Heart right ventricle (tissue), 16 donors: ENCODE measurements around the gene HPCA. TPM values are rescaled to one million over a fixed set of nuclear protein-coding genes. Genes with fewer than 3 reads are reported as not detected.

Experiments
- ATAC-seq, 8 donors: fragments of 200-7000 bp; cut with Tn5 transposase; one replicate each; pipeline ENCODE4 v1.9.1; 2020; ENCODE audit warnings: mild to moderate bottlenecking in 8 of 8, moderate library complexity in 8 of 8, moderate number of reproducible peaks in 1 of 8
- DNase-seq, 2 donors: peaks; one replicate each; pipeline ENCODE4 v3.0.0-alpha.2; 2020
- H3K27ac ChIP-seq, 10 donors: fragments of 200-600 bp; sonication (generic) in 2 of 10; one replicate each; pipeline versions ENCODE4 v1.5.0 to v1.8.0; 2020 to 2022; ENCODE audit warnings: mild to moderate bottlenecking in 3 of 10
- H3K27me3 ChIP-seq, 7 donors: fragments of 200-600 bp; one replicate each; pipeline ENCODE4 v1.8.0; 2021 to 2022; ENCODE audit warnings: mild to moderate bottlenecking in 2 of 7
- H3K36me3 ChIP-seq, 9 donors: fragments of 200-600 bp; sonication (generic) in 1 of 9; one replicate each; pipeline versions ENCODE4 v1.5.0 to v1.8.0; 2020 to 2022; ENCODE audit warnings: mild to moderate bottlenecking in 2 of 9
- H3K4me1 ChIP-seq, 9 donors: fragments of 200-600 bp; sonication (generic) in 1 of 9; one replicate each; pipeline versions ENCODE4 v1.5.0 to v1.8.0; 2020 to 2022; ENCODE audit warnings: mild to moderate bottlenecking in 4 of 9
- H3K4me3 ChIP-seq, 10 donors: fragments of 200-600 bp; sonication (generic) in 2 of 10; one replicate each; pipeline versions ENCODE4 v1.5.0 to v1.8.0; 2020 to 2022; ENCODE audit warnings: mild to moderate bottlenecking in 7 of 10, moderate library complexity in 2 of 10
- H3K9me3 ChIP-seq, 11 donors: fragments of 200-600 bp in 10 of 11; sonication (generic) in 2 of 11; one replicate each; pipeline versions ENCODE4 v1.5.0 to v1.8.0; 2013 to 2022; ENCODE audit warnings: mild to moderate bottlenecking in 2 of 11, control low read depth in 1 of 11, moderate library complexity in 1 of 11
- CTCF ChIP-seq, 9 donors: fragments of 200-600 bp; sonication (generic) in 2 of 9; IDR thresholded peaks; one replicate each; pipeline versions ENCODE4 v1.5.0 to v1.8.0; 2021 to 2022; ENCODE audit warnings: antibody characterized with exemption in 9 of 9, mild to moderate bottlenecking in 5 of 9, moderate library complexity in 1 of 9
- WGBS, 2 donors: extraction: QIAGEN DNeasy Blood & Tissue Kit; methylation state at CpG; one replicate each; pipeline ENCODE4 v1.1.7; 2013; ENCODE audit warnings: inconsistent platforms in 1 of 2; 5-methylcytosine and 5-hydroxymethylcytosine counted together
- intact Hi-C, 10 donors: fragments of 100-400 bp; cut with DNase I; formaldehyde crosslinking; loops; one replicate each; pipeline versions ENCODE4 v1.11.1 to v1.14.2; 2022
- polyA plus RNA-seq, 2 donors: library from polyadenylated mRNA; stranded (reverse); fragments of 200-250 nt; gene quantifications; one replicate each; pipeline ENCODE4 v1.2.3, GENCODE V29; 2013
- total RNA-seq, 10 donors: library from RNA; stranded (reverse); fragmentation: NEBNext Ultra II Directional in 3 of 10; extraction: Animal tissue kit (Norgen Biotek cat#: 25700) in 3 of 10; gene quantifications; one replicate each; pipeline versions ENCODE4 v1.2.1 to v1.2.4, GENCODE V29; 2021 to 2023
- donor health status: Arrhythmogenic right ventricular cardiomyopathy.
- donor health status: ischemic (EF 13 %, LVEDD 7.1; RV severe dilation, severe dysfunction).
- donor health status: healthy with polysubstance abuse.
- donor health status: DM: no; HTN: yes; CAD: no.
- donor health status: DM: no; HTN: no; CAD: no.
- donor health status: ischemic (EF 25% LVEDD 6.9; RV normal size, moderate dysfunction).
- donor health status: ischemic (EF 25% LVEDD 5.7; RV mildly dilated, moderate dysfunction).
- donor health status: healthy.
- donor health status: DM: yes; HTN: yes; CAD: no.
- donor health status: Ischemic cardiomyopathy.
- donor health status: ischemic (EF 35%, LVEDD 5.7; RV mildly dilated, moderate dysfunction).
- donor health status: nonischemic (EF 11% LVEDD 7.7; RV severe dilation, severe dysfunction).
- donor health status: DM: yes; HTN: yes; CAD: no.
- donor health status: PGD.
- donor health status: ischemic (EF 29% LVEDD 5.4; RV normal size, mild dysfunction).
- donor health status: nonischemic (EF 23%, LVEDD 6.1; RV moderate dilation, normal function).

Gene HPCA
- total and polyA plus RNA-seq, 12 donors = not detected

- ATAC-seq (no peak), DNase-seq (no peak)
- no peak for TF ChIP-seq CTCF (IDR thresholded peaks at IDR 0.05)
- H3K4me3 ChIP-seq = no peak overlapping the region
- peaks cover 0 to 15% (median 0%) of the 10 kb centered on the region in 9 donors for H3K36me3 ChIP-seq
- H3K27ac ChIP-seq = no peak overlapping the region
- peaks cover 4 to 59% (median 43%) of the 10 kb centered on the region in 9 donors for H3K4me1 ChIP-seq
- H3K9me3 ChIP-seq = no peaks in the 10 kb centered on the region
- intact Hi-C loops = loop anchor here in 1 of 10 donors (5.0 kb wide), 1 partner anchor 42 kb away; no protein-coding TSS in a partner anchor
- H3K27me3 ChIP-seq = peaks cover 0 to 42% (median 0%) of the 10 kb centered on the region in 7 donors
- WGBS, 2 donors = 93 to 94% methylated on average over 9 of the region's 9 CpGs
Observed at GRCh38 chr1:32868806-32869455, 17.4 kb upstream of the HPCA start.

GRCh38 chr1:32869923-32870614 is 16.2 kb upstream of the HPCA start:
- ATAC-seq (peak in 4 of 8 donors; percentile 10 to 34 (median 22)), DNase-seq (no peak)
- Histone ChIP-seq H3K36me3 (peaks cover 0 to 13% (median 0%) of the 10 kb centered on the region in 9 donors), H3K4me3 (peak overlapping the region; percentile 35 to 57 (median 46)), H3K9me3 (no peaks in the 10 kb centered on the region), H3K27ac (peak overlapping the region in 8 of 10 donors; percentile 12 to 76 (median 52)), H3K27me3 (peaks cover 0 to 42% (median 0%) of the 10 kb centered on the region in 7 donors), H3K4me1 (peaks cover 4 to 51% (median 32%) of the 10 kb centered on the region in 9 donors)
- intact Hi-C loops = loop anchor here in 8 of 10 donors (5.0 to 10.0 kb wide), 7 partner anchors 43 to 355 kb away; partner anchors contain the start of genes S100PBP (in 3 of the 8), YARS1 (in 3 of the 8) and AZIN2 (in 1 of the 8)
- 50 to 51% methylated on average over 15 to 16 of the region's 16 CpGs for WGBS, 2 donors
- no peak for TF ChIP-seq CTCF (IDR thresholded peaks at IDR 0.05)

- TF ChIP-seq CTCF (IDR thresholded peaks at IDR 0.05) = no peak
- H3K36me3 ChIP-seq = peaks cover 0 to 13% (median 0%) of the 10 kb centered on the region in 9 donors
- WGBS, 2 donors = 1% methylated on average over 67 to 97 of the region's 99 CpGs
- peaks cover 0 to 42% (median 0%) of the 10 kb centered on the region in 7 donors for H3K27me3 ChIP-seq
- peak within 1 kb of the TSS; percentile 42 to 61 (median 52) for H3K4me3 ChIP-seq
- intact Hi-C loops = loop anchor here in 8 of 10 donors (5.0 to 10.0 kb wide), 6 partner anchors 46 to 356 kb away; partner anchors contain the start of genes S100PBP (in 3 of the 8), YARS1 (in 3 of the 8) and AZIN2 (in 1 of the 8)
- peak; percentile 23 to 68 (median 47) for ATAC-seq
- DNase-seq = peak in 1 of 2 donors; percentile 41
- no peaks in the 10 kb centered on the region for H3K9me3 ChIP-seq
- peak within 1 kb of the TSS in 8 of 10 donors; percentile 44 to 76 (median 60) for H3K27ac ChIP-seq
- peaks cover 4 to 44% (median 27%) of the 10 kb centered on the region in 9 donors for H3K4me1 ChIP-seq
Observed at GRCh38 chr1:32870615-32871363, 15.5 kb upstream of the HPCA start, which contains the start of gene FNDC5. Gene FNDC5, minus strand, starts transcription at chr1:32870912.
